ENCODE data around the gene ZNF205.
"Not testable (repeated sequence)": the region's sequence is repeated elsewhere in the genome, so short reads cannot be mapped to it uniquely, and the experiment has no call there.

ZNF205 gene

GRCh38 chr16:3112058-3112880 lies at the start of gene ZNF205:
Gene ZNF205 (plus strand): TSS chr16:3112586. CDS start chr16:3113431, 845 bp downstream.
- no peak for DNase-seq (ENCODE audit: low read depth in 2 of 2)

GRCh38 chr16:3063625-3064386 lies 48.6 kb upstream of the ZNF205 start:
- DNase-seq (ENCODE audit: low read depth in 2 of 2) = no peak

- peak; percentile 61 to 66 for DNase-seq (ENCODE audit: low read depth in 2 of 2)
Observed at GRCh38 chr16:3065069-3065741, 47.2 kb upstream of the ZNF205 start, which contains the start of gene IL32. Gene IL32 (plus strand): TSS chr16:3065640. CDS start chr16:3065812, 172 bp downstream.

- no peak for DNase-seq (ENCODE audit: low read depth in 2 of 2)
Observed at GRCh38 chr16:3065742-3066439, 46.5 kb upstream of the ZNF205 start.

- no peak for DNase-seq (ENCODE audit: low read depth in 2 of 2)
Observed at GRCh38 chr16:3066440-3066748, 46.0 kb upstream of the ZNF205 start.

- DNase-seq (ENCODE audit: low read depth in 2 of 2) = no peak
Observed at GRCh38 chr16:3068487-3068886, 43.9 kb upstream of the ZNF205 start.

- DNase-seq (ENCODE audit: low read depth in 2 of 2) = not testable (repeated sequence)
Observed at GRCh38 chr16:3069146-3069545, 43.2 kb upstream of the ZNF205 start.

- DNase-seq (ENCODE audit: low read depth in 2 of 2) = no peak
Observed at GRCh38 chr16:3070608-3071111, 41.7 kb upstream of the ZNF205 start.

- DNase-seq (ENCODE audit: low read depth in 2 of 2) = no peak
Observed at GRCh38 chr16:3071655-3072054, 40.7 kb upstream of the ZNF205 start.

GRCh38 chr16:3072148-3072547 lies 40.2 kb upstream of the ZNF205 start:
- DNase-seq (ENCODE audit: low read depth in 2 of 2) = not testable (repeated sequence)

GRCh38 chr16:3072576-3073263 lies 39.7 kb upstream of the ZNF205 start:
- not testable (repeated sequence) for DNase-seq (ENCODE audit: low read depth in 2 of 2)

GRCh38 chr16:3073448-3073847 lies 38.9 kb upstream of the ZNF205 start:
- no peak for DNase-seq (ENCODE audit: low read depth in 2 of 2)

GRCh38 chr16:3074860-3075522 lies 37.4 kb upstream of the ZNF205 start:
- peak; percentile 50 to 54 for DNase-seq (ENCODE audit: low read depth in 2 of 2)

GRCh38 chr16:3075523-3075915 lies 36.9 kb upstream of the ZNF205 start:
- DNase-seq (ENCODE audit: low read depth in 2 of 2) = no peak

- DNase-seq (ENCODE audit: low read depth in 2 of 2) = not testable (repeated sequence)
Observed at GRCh38 chr16:3075946-3076345, 36.4 kb upstream of the ZNF205 start.

- no peak for DNase-seq (ENCODE audit: low read depth in 2 of 2)
Observed at GRCh38 chr16:3076577-3076976, 35.8 kb upstream of the ZNF205 start.

GRCh38 chr16:3080024-3080423 lies 32.4 kb upstream of the ZNF205 start:
- DNase-seq (ENCODE audit: low read depth in 2 of 2) = no peak

GRCh38 chr16:3081957-3082356 lies 30.4 kb upstream of the ZNF205 start:
- not testable (repeated sequence) for DNase-seq (ENCODE audit: low read depth in 2 of 2)

GRCh38 chr16:3083408-3083807 lies 29.0 kb upstream of the ZNF205 start:
- not testable (repeated sequence) for DNase-seq (ENCODE audit: low read depth in 2 of 2)

- no peak for DNase-seq (ENCODE audit: low read depth in 2 of 2)
Observed at GRCh38 chr16:3084491-3084890, 27.9 kb upstream of the ZNF205 start.
